SK-N-SH (cell line): Measurements from ENCODE around the gene TRMT1. TPM values are rescaled to one million over a fixed set of nuclear protein-coding genes. Genes with fewer than 3 reads are reported as not detected.
A peak's percentile ranks its signal among the peaks of the same experiment; 100 is the strongest.

Source experiments
- CTCF ChIA-PET: fragments of 300-600, 350-600 bp; formaldehyde crosslinking; extraction: SDS; loops from one replicate; lab custom pipeline; 2021; lab: Yijun Ruan, JAX
- POLR2A ChIA-PET: fragments of 350-600 bp; sonication (Branson Sonifier 250); formaldehyde crosslinking; extraction: SDS; loops from one replicate; lab custom pipeline; 2020; ENCODE audit warnings: antibody characterized with exemption, inconsistent platforms; lab: Yijun Ruan, JAX
- DNase-seq: peaks from one replicate; pipeline ENCODE4 v3.0.0; 2012
- H2AFZ ChIP-seq: fragments of 200-600 bp; sonication (generic); 2 replicates; pipeline ENCODE4 v1.8.1; 2016; ENCODE audit warnings: antibody characterized with exemption, mild to moderate bottlenecking, low read depth
- H3F3A ChIP-seq: fragments of 200-600 bp; sonication (generic); replicated peaks from 2 replicates; pipeline ENCODE3; 2016; ENCODE audit warnings: antibody characterized with exemption, mild to moderate bottlenecking; ENCODE audit not compliant: insufficient read depth
- H3K27ac ChIP-seq, 2 experiments: fragments of 200-500 bp in 1 of 2; fragments of 200-600 bp in 1 of 2; sonication (Bioruptor generic) in 1 of 2; sonication (generic), shearing (Covaris generic) in 1 of 2; 2 replicates each; pipeline versions ENCODE4 v1.5.1 to v1.6.1; 2014 to 2016; ENCODE audit warnings: low read depth in 2 of 2, inconsistent platforms in 1 of 2, low read length in 1 of 2, mild to moderate bottlenecking in 1 of 2, mixed read lengths in 1 of 2
- H3K27me3 ChIP-seq: fragments of 200-600 bp; sonication (generic), shearing (Covaris generic); 2 replicates; pipeline ENCODE4 v1.6.1; 2016; ENCODE audit warnings: mixed run types; ENCODE audit not compliant: insufficient read depth
- H3K36me3 ChIP-seq, 2 experiments: fragments of 200-500 bp in 1 of 2; fragments of 200-600 bp in 1 of 2; sonication (Bioruptor generic) in 1 of 2; sonication (generic) in 1 of 2; replicated peaks in 1 of 2; 2 replicates each; pipeline versions ENCODE3 to v1.5.1; 2014 to 2016; ENCODE audit warnings: low read length in 1 of 2, mild to moderate bottlenecking in 1 of 2; ENCODE audit not compliant: insufficient read depth in 2 of 2, control insufficient read depth in 1 of 2
- H3K4me1 ChIP-seq, 2 experiments: fragments of 200-500 bp in 1 of 2; fragments of 200-600 bp in 1 of 2; sonication (Bioruptor generic) in 1 of 2; sonication (generic), shearing (Covaris generic) in 1 of 2; 2 replicates each; pipeline versions ENCODE4 v1.5.1 to v1.6.1; 2014 to 2016; ENCODE audit warnings: low read depth in 1 of 2, low read length in 1 of 2, mixed run types in 1 of 2; ENCODE audit not compliant: insufficient read depth in 2 of 2, control insufficient read depth in 1 of 2
- H3K4me2 ChIP-seq: fragments of 200-600 bp; sonication (generic), shearing (Covaris generic); 2 replicates; pipeline ENCODE4 v1.6.1; 2017; ENCODE audit warnings: mixed run types
- H3K4me3 ChIP-seq, 2 experiments: fragments of 200-500 bp in 1 of 2; fragments of 200-600 bp in 1 of 2; sonication (Bioruptor generic) in 1 of 2; sonication (generic), shearing (Covaris generic) in 1 of 2; 2 replicates each; pipeline versions ENCODE4 v1.5.1 to v1.8.1; 2014 to 2016; ENCODE audit warnings: low read depth in 2 of 2, inconsistent platforms in 1 of 2, low read length in 1 of 2, mild to moderate bottlenecking in 1 of 2, mixed read lengths in 1 of 2, moderate library complexity in 1 of 2
- H3K79me2 ChIP-seq: fragments of 200-600 bp; sonication (generic); 2 replicates; pipeline ENCODE4 v1.8.1; 2017; ENCODE audit warnings: mild to moderate bottlenecking; ENCODE audit not compliant: insufficient read depth
- H3K9ac ChIP-seq: fragments of 200-600 bp; sonication (generic); 2 replicates; pipeline ENCODE4 v1.6.1; 2017; ENCODE audit warnings: mixed run types
- H3K9me2 ChIP-seq: fragments of 200-600 bp; sonication (generic); 2 replicates; pipeline ENCODE4 v1.6.1; 2017; ENCODE audit warnings: mixed run types
- H3K9me3 ChIP-seq: fragments of 200-600 bp; sonication (generic); 2 replicates; pipeline ENCODE4 v1.6.1; 2017; ENCODE audit warnings: mixed run types, mild to moderate bottlenecking, moderate library complexity
- H4K20me1 ChIP-seq: fragments of 200-600 bp; sonication (generic); 2 replicates; pipeline ENCODE4 v1.6.1; 2017; ENCODE audit warnings: mild to moderate bottlenecking, mixed run types; ENCODE audit not compliant: insufficient read depth
- EZH2phosphoT487 ChIP-seq: fragments of 200-600 bp; sonication (generic); IDR thresholded peaks from 2 replicates; pipeline ENCODE4 v1.6.1; 2017; ENCODE audit warnings: low read depth, mixed run types, mild to moderate bottlenecking, antibody characterized with exemption, moderate library complexity, borderline replicate concordance
- FOSL2 ChIP-seq: IDR thresholded peaks from 2 replicates; pipeline ENCODE4 v1.4.0; 2012; ENCODE audit warnings: low read depth, mild to moderate bottlenecking, moderate library complexity, borderline replicate concordance
- FOXJ3 ChIP-seq: sonication (generic); formaldehyde crosslinking; IDR thresholded peaks from 2 replicates; pipeline ENCODE4 v1.5.1; 2020; ENCODE audit warnings: mild to moderate bottlenecking, missing genetic modification reagents
- GABPA ChIP-seq: IDR thresholded peaks from 2 replicates; pipeline ENCODE4 v1.4.0; 2012; ENCODE audit warnings: low read depth, mild to moderate bottlenecking
- GATA2 ChIP-seq: sonication (generic); formaldehyde crosslinking; IDR thresholded peaks from 2 replicates; pipeline ENCODE4 v1.5.0; 2020; ENCODE audit warnings: mild to moderate bottlenecking, missing genetic modification reagents
- MEF2A ChIP-seq: IDR thresholded peaks from 2 replicates; pipeline ENCODE4 v1.4.0; 2012; ENCODE audit warnings: low read depth, borderline replicate concordance
- MXI1 ChIP-seq: IDR thresholded peaks from 2 replicates; pipeline ENCODE4 v1.6.1; 2012; ENCODE audit warnings: mild to moderate bottlenecking, low read depth, low read length, improper control_type of control experiment
- POLR2AphosphoS5 ChIP-seq: IDR thresholded peaks from 2 replicates; pipeline ENCODE4 v1.6.1; 2012; ENCODE audit warnings: low read depth, low read length
- RAD21 ChIP-seq: IDR thresholded peaks from 2 replicates; pipeline ENCODE4 v1.6.1; 2012; ENCODE audit warnings: mild to moderate bottlenecking, low read length
- RCOR1 ChIP-seq: fragments of 150-350 bp; IDR thresholded peaks from 2 replicates; pipeline ENCODE4 v1.6.1; 2017; ENCODE audit warnings: antibody characterized with exemption, low read length
- RFX5 ChIP-seq: IDR thresholded peaks from 2 replicates; pipeline ENCODE4 v1.6.1; 2012; ENCODE audit warnings: mild to moderate bottlenecking, improper control_type of control experiment, low read length
- RXRA ChIP-seq: IDR thresholded peaks from 2 replicates; pipeline ENCODE4 v1.4.0; 2012; ENCODE audit warnings: low read depth, mild to moderate bottlenecking, borderline replicate concordance
- SIN3A ChIP-seq: IDR thresholded peaks from 2 replicates; pipeline ENCODE4 v1.6.1; 2012; ENCODE audit warnings: low read depth, mild to moderate bottlenecking, low read length, moderate library complexity, borderline replicate concordance
- TAF1 ChIP-seq: IDR thresholded peaks from 2 replicates; pipeline ENCODE4 v1.6.1; 2012; ENCODE audit warnings: low read depth, mild to moderate bottlenecking, low read length, moderate library complexity, borderline replicate concordance
- TCF12 ChIP-seq: IDR thresholded peaks from 2 replicates; pipeline ENCODE4 v1.4.0; 2012
- YY1 ChIP-seq: IDR thresholded peaks from 2 replicates; pipeline ENCODE4 v1.4.0; 2012; ENCODE audit warnings: low read depth, mild to moderate bottlenecking
- WGBS: methylation state at CpG from one replicate; pipeline ENCODE4 v1.1.6; 2017; ENCODE audit warnings: low lambda C conversion rate; 5-methylcytosine and 5-hydroxymethylcytosine counted together
- polyA plus RNA-seq, 3 experiments: library from polyadenylated mRNA; depleted of rRNA; stranded (reverse); fragments of >200 nt; gene quantifications; 2 replicates each; pipeline ENCODE4 v1.2.3, GENCODE V29; 2012
- TF ChIP-seq, protein P1 (sequence below): IDR thresholded peaks from 2 replicates; pipeline ENCODE4 v1.4.0; 2012; ENCODE audit warnings: low read depth, borderline replicate concordance
- TF ChIP-seq, protein P2 (sequence below): fragments of 200-600 bp; sonication (generic); IDR thresholded peaks from 2 replicates; pipeline ENCODE4 v1.6.1; 2017; ENCODE audit warnings: antibody characterized with exemption, mild to moderate bottlenecking, moderate library complexity
- TF ChIP-seq, protein P3 (sequence below): IDR thresholded peaks from 2 replicates; pipeline ENCODE4; 2012
- TF ChIP-seq, protein P4 (sequence below): fragments of 150-350 bp; IDR thresholded peaks from 2 replicates; pipeline ENCODE4 v1.6.1; 2016; ENCODE audit warnings: mild to moderate bottlenecking, low read depth, low read length
- TF ChIP-seq, protein P5 (sequence below): IDR thresholded peaks from 2 replicates; pipeline ENCODE4 v1.4.0; 2012; ENCODE audit warnings: low read depth

The TRMT1 gene
- polyA plus RNA-seq, 1 of the 3 experiments (the other 2 are of a cell fraction): 64.9 TPM

DNA sequence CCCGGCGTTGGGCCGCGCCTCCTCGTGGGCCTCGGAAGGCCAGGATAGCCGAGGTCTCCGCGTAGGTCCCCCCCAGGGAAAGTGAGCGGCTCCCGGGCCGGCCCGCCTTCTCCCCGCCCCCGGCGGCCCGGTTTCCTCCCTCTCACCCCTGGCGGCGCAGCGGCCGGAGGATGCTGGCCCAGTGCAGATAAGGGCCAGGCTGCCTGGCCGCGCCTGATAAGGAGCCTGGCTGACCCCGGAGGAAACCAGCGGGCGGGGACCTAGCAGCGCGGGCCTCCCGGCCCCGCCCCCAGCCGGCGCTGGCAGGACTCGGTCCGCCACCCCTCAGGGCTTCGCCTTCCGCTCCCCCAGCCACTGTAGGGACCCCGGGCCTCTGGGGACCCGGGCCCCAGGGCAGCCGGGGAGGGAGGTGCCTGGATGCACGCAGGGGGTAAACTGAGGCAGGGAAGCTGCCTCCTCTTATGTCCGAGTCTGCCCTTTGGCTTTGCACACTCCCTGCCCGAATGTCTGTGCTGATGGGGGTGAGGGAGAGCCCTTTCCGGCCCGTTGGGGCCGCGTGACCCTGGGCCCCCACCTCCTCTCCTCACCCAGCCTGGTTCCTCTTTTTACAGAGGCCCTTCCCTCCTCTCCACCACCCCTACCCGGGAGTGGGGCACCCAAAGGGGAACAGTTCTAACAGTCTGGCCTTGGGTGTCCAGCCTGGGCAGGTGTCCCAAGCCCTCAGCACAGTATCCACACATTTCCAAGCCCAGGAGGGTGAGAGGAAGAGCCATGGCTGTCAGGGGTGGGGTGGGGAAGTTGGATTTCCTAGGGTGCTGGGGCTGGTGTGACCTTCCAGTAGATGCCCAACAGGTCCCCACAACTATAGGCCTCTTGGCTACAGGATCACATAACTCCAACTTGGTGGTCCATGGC lies 13.6 kb downstream of the TRMT1 start, which contains the start of gene LYL1:
Gene LYL1, minus strand, starts transcription at position 193 of the 915 bp plus-strand sequence. CDS start 1,687 bp downstream, outside the sequence.
- WGBS: 20% methylated on average over 23 of the region's 47 CpGs
- Histone ChIP-seq H3K36me3 (peaks cover 0 to 15% of the 10 kb centered on the region in 2 experiments), H3K79me2 (peaks cover 12% of the 10 kb centered on the region; the same call in 1 of the 2 replicates), H3K4me2 (peak within 1 kb of the TSS; percentile 81), H3F3A (peaks cover 5% of the 10 kb centered on the region), H3K9ac (peak within 1 kb of the TSS; percentile 71), H3K4me1 (peaks cover 0 to 24% of the 10 kb centered on the region in 2 experiments; a peak in 3 of 4 replicates), H3K9me3 (no peaks in the 10 kb centered on the region), H3K9me2 (no peaks in the 10 kb centered on the region), H3K27ac (peak within 1 kb of the TSS; percentile 40 to 92), H3K27me3 (no peaks in the 10 kb centered on the region), H2AFZ (peak within 1 kb of the TSS; percentile 32; the same call in 1 of the 2 replicates), H3K4me3 (peak within 1 kb of the TSS; percentile 42 to 51), H4K20me1 (no peaks in the 10 kb centered on the region)
- peak; percentile 97 for DNase-seq
- POLR2A ChIA-PET: no interaction called here
- CTCF ChIA-PET: interaction anchor here (0.7 to 9.5 kb wide), 7 partner anchors 10 to 139 kb away, joined by 3 to 76 read pairs (median 10); no protein-coding TSS in a partner anchor
- TF ChIP-seq RAD21 (no peak), RXRA (no peak), SIN3A (no peak), GABPA (no peak), RFX5 (no peak), FOSL2 (no peak), MXI1 (peak; percentile 22; the same call in 1 of the 2 replicates), GATA2 (CRISPR knock-in tag) (peak; percentile 97), RCOR1 (peak; percentile 40; the same call in 1 of the 2 replicates), MEF2A (no peak), FOXJ3 (CRISPR knock-in tag) (no peak), POLR2AphosphoS5 (peak; percentile 33; the same call in 1 of the 2 replicates), YY1 (0 out of 2 replicates have a peak, but pooled peaks have one; percentile 24), TAF1 (no peak), TCF12 (no peak), EZH2phosphoT487 (no peak)
- TF ChIP-seq, protein P1, sequence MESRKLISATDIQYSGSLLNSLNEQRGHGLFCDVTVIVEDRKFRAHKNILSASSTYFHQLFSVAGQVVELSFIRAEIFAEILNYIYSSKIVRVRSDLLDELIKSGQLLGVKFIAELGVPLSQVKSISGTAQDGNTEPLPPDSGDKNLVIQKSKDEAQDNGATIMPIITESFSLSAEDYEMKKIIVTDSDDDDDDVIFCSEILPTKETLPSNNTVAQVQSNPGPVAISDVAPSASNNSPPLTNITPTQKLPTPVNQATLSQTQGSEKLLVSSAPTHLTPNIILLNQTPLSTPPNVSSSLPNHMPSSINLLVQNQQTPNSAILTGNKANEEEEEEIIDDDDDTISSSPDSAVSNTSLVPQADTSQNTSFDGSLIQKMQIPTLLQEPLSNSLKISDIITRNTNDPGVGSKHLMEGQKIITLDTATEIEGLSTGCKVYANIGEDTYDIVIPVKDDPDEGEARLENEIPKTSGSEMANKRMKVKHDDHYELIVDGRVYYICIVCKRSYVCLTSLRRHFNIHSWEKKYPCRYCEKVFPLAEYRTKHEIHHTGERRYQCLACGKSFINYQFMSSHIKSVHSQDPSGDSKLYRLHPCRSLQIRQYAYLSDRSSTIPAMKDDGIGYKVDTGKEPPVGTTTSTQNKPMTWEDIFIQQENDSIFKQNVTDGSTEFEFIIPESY: no peak
- TF ChIP-seq, protein P2, sequence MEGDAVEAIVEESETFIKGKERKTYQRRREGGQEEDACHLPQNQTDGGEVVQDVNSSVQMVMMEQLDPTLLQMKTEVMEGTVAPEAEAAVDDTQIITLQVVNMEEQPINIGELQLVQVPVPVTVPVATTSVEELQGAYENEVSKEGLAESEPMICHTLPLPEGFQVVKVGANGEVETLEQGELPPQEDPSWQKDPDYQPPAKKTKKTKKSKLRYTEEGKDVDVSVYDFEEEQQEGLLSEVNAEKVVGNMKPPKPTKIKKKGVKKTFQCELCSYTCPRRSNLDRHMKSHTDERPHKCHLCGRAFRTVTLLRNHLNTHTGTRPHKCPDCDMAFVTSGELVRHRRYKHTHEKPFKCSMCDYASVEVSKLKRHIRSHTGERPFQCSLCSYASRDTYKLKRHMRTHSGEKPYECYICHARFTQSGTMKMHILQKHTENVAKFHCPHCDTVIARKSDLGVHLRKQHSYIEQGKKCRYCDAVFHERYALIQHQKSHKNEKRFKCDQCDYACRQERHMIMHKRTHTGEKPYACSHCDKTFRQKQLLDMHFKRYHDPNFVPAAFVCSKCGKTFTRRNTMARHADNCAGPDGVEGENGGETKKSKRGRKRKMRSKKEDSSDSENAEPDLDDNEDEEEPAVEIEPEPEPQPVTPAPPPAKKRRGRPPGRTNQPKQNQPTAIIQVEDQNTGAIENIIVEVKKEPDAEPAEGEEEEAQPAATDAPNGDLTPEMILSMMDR: no peak
- TF ChIP-seq, protein P3, sequence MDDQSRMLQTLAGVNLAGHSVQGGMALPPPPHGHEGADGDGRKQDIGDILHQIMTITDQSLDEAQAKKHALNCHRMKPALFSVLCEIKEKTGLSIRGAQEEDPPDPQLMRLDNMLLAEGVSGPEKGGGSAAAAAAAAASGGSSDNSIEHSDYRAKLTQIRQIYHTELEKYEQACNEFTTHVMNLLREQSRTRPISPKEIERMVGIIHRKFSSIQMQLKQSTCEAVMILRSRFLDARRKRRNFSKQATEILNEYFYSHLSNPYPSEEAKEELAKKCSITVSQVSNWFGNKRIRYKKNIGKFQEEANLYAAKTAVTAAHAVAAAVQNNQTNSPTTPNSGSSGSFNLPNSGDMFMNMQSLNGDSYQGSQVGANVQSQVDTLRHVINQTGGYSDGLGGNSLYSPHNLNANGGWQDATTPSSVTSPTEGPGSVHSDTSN: no peak
- TF ChIP-seq, protein P4, sequence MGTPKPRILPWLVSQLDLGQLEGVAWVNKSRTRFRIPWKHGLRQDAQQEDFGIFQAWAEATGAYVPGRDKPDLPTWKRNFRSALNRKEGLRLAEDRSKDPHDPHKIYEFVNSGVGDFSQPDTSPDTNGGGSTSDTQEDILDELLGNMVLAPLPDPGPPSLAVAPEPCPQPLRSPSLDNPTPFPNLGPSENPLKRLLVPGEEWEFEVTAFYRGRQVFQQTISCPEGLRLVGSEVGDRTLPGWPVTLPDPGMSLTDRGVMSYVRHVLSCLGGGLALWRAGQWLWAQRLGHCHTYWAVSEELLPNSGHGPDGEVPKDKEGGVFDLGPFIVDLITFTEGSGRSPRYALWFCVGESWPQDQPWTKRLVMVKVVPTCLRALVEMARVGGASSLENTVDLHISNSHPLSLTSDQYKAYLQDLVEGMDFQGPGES: no peak
- TF ChIP-seq, protein P5, sequence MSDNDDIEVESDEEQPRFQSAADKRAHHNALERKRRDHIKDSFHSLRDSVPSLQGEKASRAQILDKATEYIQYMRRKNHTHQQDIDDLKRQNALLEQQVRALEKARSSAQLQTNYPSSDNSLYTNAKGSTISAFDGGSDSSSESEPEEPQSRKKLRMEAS: peak; percentile 74
